HEK293 (cell line): ENCODE results near the gene TCF7L1.

ENCODE experiments used
- CTCF ChIA-PET: fragments of 350-600 bp; formaldehyde crosslinking; extraction: SDS; loops from one replicate; lab custom pipeline; 2021; ENCODE audit warnings: antibody characterized with exemption; lab: Yijun Ruan, JAX
- POLR2A ChIA-PET: fragments of 300-600 bp; formaldehyde crosslinking; extraction: SDS; loops from one replicate; lab custom pipeline; 2020; ENCODE audit warnings: antibody characterized with exemption, inconsistent platforms; lab: Yijun Ruan, JAX
- H3K27ac ChIP-seq: fragments of 200-500 bp; sonication (Bioruptor generic); 2 replicates; pipeline ENCODE4 v1.5.1; 2014; ENCODE audit warnings: low read depth, low read length, control low read depth, inconsistent platforms; ENCODE audit errors: extremely low read depth
- H3K36me3 ChIP-seq, 2 experiments: fragments of 200-500 bp in 1 of 2; sonication (Bioruptor generic) in 1 of 2; 1 replicate in 1 of 2; 2 replicates in 1 of 2; pipeline ENCODE4 v1.5.1; 2014 to 2017; ENCODE audit warnings: inconsistent platforms in 2 of 2, low read length in 2 of 2; ENCODE audit not compliant: control insufficient read depth in 2 of 2, insufficient read depth in 1 of 2
- H3K4me1 ChIP-seq: fragments of 200-500 bp; sonication (Bioruptor generic); 2 replicates; pipeline ENCODE4 v1.5.1; 2014; ENCODE audit warnings: mild to moderate bottlenecking, low read length, inconsistent platforms; ENCODE audit not compliant: control insufficient read depth, insufficient read depth
- H3K4me3 ChIP-seq: 2 replicates; pipeline ENCODE4 v1.5.1; 2011; ENCODE audit warnings: low read depth, mild to moderate bottlenecking, control low read depth, low read length, moderate library complexity
- H3K9me3 ChIP-seq: fragments of 200-500 bp; sonication (Bioruptor generic); 2 replicates; pipeline ENCODE4 v1.5.1; 2014; ENCODE audit warnings: low read depth, low read length, inconsistent platforms; ENCODE audit not compliant: control insufficient read depth, insufficient read depth
- KLF7 ChIP-seq: fragments of 450-650 bp; formaldehyde crosslinking; IDR thresholded peaks from 2 replicates; pipeline ENCODE4 v1.5.1; 2016; ENCODE audit warnings: missing biosample characterization, missing genetic modification characterization, borderline replicate concordance
- MYNN ChIP-seq: fragments of 450-650 bp; formaldehyde crosslinking; IDR thresholded peaks from 2 replicates; pipeline ENCODE4 v1.5.1; 2016; ENCODE audit warnings: missing biosample characterization, missing genetic modification characterization, borderline replicate concordance
- PRDM10 ChIP-seq: fragments of 450-650 bp; formaldehyde crosslinking; IDR thresholded peaks from 2 replicates; pipeline ENCODE4 v1.5.1; 2016; ENCODE audit warnings: missing biosample characterization, missing genetic modification characterization
- RBAK ChIP-seq: fragments of 450-650 bp; formaldehyde crosslinking; IDR thresholded peaks from 2 replicates; pipeline ENCODE4 v1.5.1; 2016; ENCODE audit warnings: missing biosample characterization, missing genetic modification characterization
- SP2 ChIP-seq: fragments of 450-650 bp; formaldehyde crosslinking; IDR thresholded peaks from 2 replicates; pipeline ENCODE4 v1.5.1; 2016; ENCODE audit warnings: missing biosample characterization, missing genetic modification characterization
- SP7 ChIP-seq: fragments of 450-650 bp; formaldehyde crosslinking; IDR thresholded peaks from 2 replicates; pipeline ENCODE4 v1.5.1; 2016; ENCODE audit warnings: missing biosample characterization, missing genetic modification characterization
- WT1 ChIP-seq: fragments of 450-650 bp; formaldehyde crosslinking; IDR thresholded peaks from 2 replicates; pipeline ENCODE4 v1.5.1; 2016; ENCODE audit warnings: missing biosample characterization, missing genetic modification characterization
- ZBTB17 ChIP-seq: fragments of 450-650 bp; formaldehyde crosslinking; IDR thresholded peaks from 2 replicates; pipeline ENCODE4 v1.5.1; 2016; ENCODE audit warnings: missing biosample characterization, missing genetic modification characterization
- ZBTB44 ChIP-seq: fragments of 450-650 bp; IDR thresholded peaks from 2 replicates; pipeline ENCODE4 v1.5.1; 2018; ENCODE audit warnings: missing biosample characterization, mild to moderate bottlenecking, missing genetic modification characterization
- ZEB2 ChIP-seq: fragments of 450-650 bp; formaldehyde crosslinking; IDR thresholded peaks from 2 replicates; pipeline ENCODE4 v1.5.1; 2016; ENCODE audit warnings: missing biosample characterization, missing genetic modification characterization
- ZNF114 ChIP-seq: fragments of 450-650 bp; formaldehyde crosslinking; IDR thresholded peaks from 2 replicates; pipeline ENCODE4 v1.5.0; 2017; ENCODE audit warnings: missing biosample characterization, missing genetic modification characterization
- ZNF132 ChIP-seq: fragments of 450-650 bp; formaldehyde crosslinking; IDR thresholded peaks from 2 replicates; pipeline ENCODE4 v1.5.1; 2017; ENCODE audit warnings: missing biosample characterization, missing genetic modification characterization, borderline replicate concordance
- ZNF202 ChIP-seq: fragments of 450-650 bp; formaldehyde crosslinking; IDR thresholded peaks from 2 replicates; pipeline ENCODE4 v1.5.1; 2016; ENCODE audit warnings: missing biosample characterization, missing genetic modification characterization, borderline replicate concordance
- ZNF211 ChIP-seq: fragments of 450-650 bp; formaldehyde crosslinking; IDR thresholded peaks from 2 replicates; pipeline ENCODE4 v1.5.1; 2016; ENCODE audit warnings: low read depth, missing biosample characterization, missing genetic modification characterization
- ZNF362 ChIP-seq: fragments of 450-650 bp; formaldehyde crosslinking; IDR thresholded peaks from 2 replicates; pipeline ENCODE4 v1.5.1; 2016; ENCODE audit warnings: missing biosample characterization, missing genetic modification characterization
- ZNF37A ChIP-seq: fragments of 450-650 bp; IDR thresholded peaks from 2 replicates; pipeline ENCODE4 v1.5.1; 2018; ENCODE audit warnings: missing biosample characterization, missing genetic modification characterization
- ZNF48 ChIP-seq: fragments of 450-650 bp; formaldehyde crosslinking; IDR thresholded peaks from 2 replicates; pipeline ENCODE4 v1.5.1; 2016; ENCODE audit warnings: missing biosample characterization, missing genetic modification characterization
- ZNF513 ChIP-seq: fragments of 450-650 bp; IDR thresholded peaks from 2 replicates; pipeline ENCODE4 v1.5.1; 2018; ENCODE audit warnings: missing biosample characterization, missing genetic modification characterization
- ZNF555 ChIP-seq: fragments of 450-650 bp; formaldehyde crosslinking; conservative IDR thresholded peaks from 2 replicates; pipeline ENCODE4 v1.5.1; 2017; ENCODE audit warnings: missing biosample characterization, mild to moderate bottlenecking, missing genetic modification characterization, inconsistent platforms
- ZNF558 ChIP-seq: fragments of 450-650 bp; formaldehyde crosslinking; IDR thresholded peaks from 2 replicates; pipeline ENCODE4 v1.5.1; 2016; ENCODE audit warnings: missing biosample characterization, missing genetic modification characterization
- ZNF596 ChIP-seq: fragments of 450-650 bp; IDR thresholded peaks from 2 replicates; pipeline ENCODE4 v1.5.0; 2018; ENCODE audit warnings: missing biosample characterization, mild to moderate bottlenecking, missing genetic modification characterization, moderate library complexity
- ZSCAN18 ChIP-seq: fragments of 450-650 bp; formaldehyde crosslinking; IDR thresholded peaks from 2 replicates; pipeline ENCODE4 v1.5.1; 2016; ENCODE audit warnings: missing biosample characterization, missing genetic modification characterization

Gene TCF7L1

GRCh38 chr2:85275984-85276540 is 142.9 kb downstream of the TCF7L1 start:
- ChIA-PET CTCF (interaction anchor here (0.7 to 4.2 kb wide), 4 partner anchors 9 to 930 kb away, joined by 3 to 18 read pairs (median 11); no protein-coding TSS in a partner anchor), POLR2A (no interaction called here)
- Histone ChIP-seq H3K27ac (no peak overlapping the region), H3K9me3 (no peaks in the 10 kb centered on the region), H3K4me3 (no peak overlapping the region), H3K4me1 (0 out of 2 replicates have a peak, but pooled peaks cover 3% of the 10 kb centered on the region), H3K36me3 (no peaks in the 10 kb centered on the region)
- TF ChIP-seq ZNF132 (tag by site-specific recombination) (no peak), SP7 (tag by site-specific recombination) (no peak), ZNF48 (no peak), ZEB2 (tag by site-specific recombination) (no peak), WT1 (tag by site-specific recombination) (no peak), SP2 (tag by site-specific recombination) (no peak), ZNF211 (tag by site-specific recombination) (no peak), ZNF37A (no peak), ZNF596 (tag by site-specific recombination) (no peak), ZNF555 (tag by site-specific recombination) (no peak), KLF7 (tag by site-specific recombination) (no peak), ZBTB44 (tag by site-specific recombination) (no peak), ZNF513 (tag by site-specific recombination) (no peak), ZNF558 (tag by site-specific recombination) (no peak), ZBTB17 (tag by site-specific recombination) (no peak), RBAK (tag by site-specific recombination) (no peak), ZNF362 (tag by site-specific recombination) (no peak)

- Histone ChIP-seq H3K36me3 (no peaks in the 10 kb centered on the region), H3K27ac (no peak overlapping the region), H3K9me3 (no peaks in the 10 kb centered on the region), H3K4me1 (0 out of 2 replicates have a peak, but pooled peaks cover 3% of the 10 kb centered on the region), H3K4me3 (no peak overlapping the region)
- POLR2A ChIA-PET: no interaction called here
- TF ChIP-seq ZNF132 (tag by site-specific recombination): no peak
- TF ChIP-seq ZNF114 (tag by site-specific recombination): no peak
- TF ChIP-seq MYNN (tag by site-specific recombination): no peak
- no peak for TF ChIP-seq ZNF202 (tag by site-specific recombination)
- TF ChIP-seq ZNF555 (tag by site-specific recombination): no peak
- TF ChIP-seq ZSCAN18 (tag by site-specific recombination): no peak
- no peak for TF ChIP-seq PRDM10 (tag by site-specific recombination)
- CTCF ChIA-PET: interaction anchor here (2.1 to 4.2 kb wide), 3 partner anchors 8 to 210 kb away, joined by 5 to 18 read pairs (median 17); no protein-coding TSS in a partner anchor
These were observed 143.5 kb downstream of the TCF7L1 start for GRCh38 chr2:85276571-85277118.
